T1000 (cell line): ENCODE measurements around the gene IL16.
"Not testable (repeated sequence)": the region's sequence is repeated elsewhere in the genome, so short reads cannot be mapped to it uniquely, and the experiment has no call there.

Experiments used
- DNase-seq: peaks from one replicate; lab custom pipeline; 2025; ENCODE audit warnings: mixed read lengths; lab: John Stamatoyannopoulos, UW

The IL16 gene

GRCh38 chr15:81196576-81197254, at the start of gene IL16:
Gene IL16, plus strand, starts transcription at chr15:81196879. Its CDS starts 28,521 bp downstream, at chr15:81225400.
- no peak for DNase-seq

DNA sequence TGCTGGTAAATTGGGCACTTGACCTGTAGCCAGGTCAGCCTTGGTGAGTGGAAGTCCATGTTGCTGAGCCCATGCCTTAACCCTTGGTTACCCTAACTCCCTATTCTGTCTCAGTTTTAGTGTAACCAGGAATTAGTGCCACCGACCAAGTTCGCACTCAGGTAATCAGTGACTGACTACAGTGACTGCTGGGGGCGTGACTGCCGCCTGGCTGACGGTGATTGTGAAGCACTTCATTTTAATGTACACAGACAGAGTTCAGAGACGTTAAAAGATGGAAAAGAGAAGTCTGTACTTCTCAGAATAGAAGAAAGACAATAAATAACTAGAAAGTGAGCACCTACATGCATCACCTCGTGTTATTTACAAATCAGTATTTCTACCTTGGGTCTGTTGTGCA, 45.3 kb upstream of the IL16 start:
- no peak for DNase-seq

- DNase-seq = no peak
Observed at GRCh38 chr15:81152339-81152738, 44.3 kb upstream of the IL16 start.

GRCh38 chr15:81152799-81153198, 43.9 kb upstream of the IL16 start:
- no peak for DNase-seq

DNA sequence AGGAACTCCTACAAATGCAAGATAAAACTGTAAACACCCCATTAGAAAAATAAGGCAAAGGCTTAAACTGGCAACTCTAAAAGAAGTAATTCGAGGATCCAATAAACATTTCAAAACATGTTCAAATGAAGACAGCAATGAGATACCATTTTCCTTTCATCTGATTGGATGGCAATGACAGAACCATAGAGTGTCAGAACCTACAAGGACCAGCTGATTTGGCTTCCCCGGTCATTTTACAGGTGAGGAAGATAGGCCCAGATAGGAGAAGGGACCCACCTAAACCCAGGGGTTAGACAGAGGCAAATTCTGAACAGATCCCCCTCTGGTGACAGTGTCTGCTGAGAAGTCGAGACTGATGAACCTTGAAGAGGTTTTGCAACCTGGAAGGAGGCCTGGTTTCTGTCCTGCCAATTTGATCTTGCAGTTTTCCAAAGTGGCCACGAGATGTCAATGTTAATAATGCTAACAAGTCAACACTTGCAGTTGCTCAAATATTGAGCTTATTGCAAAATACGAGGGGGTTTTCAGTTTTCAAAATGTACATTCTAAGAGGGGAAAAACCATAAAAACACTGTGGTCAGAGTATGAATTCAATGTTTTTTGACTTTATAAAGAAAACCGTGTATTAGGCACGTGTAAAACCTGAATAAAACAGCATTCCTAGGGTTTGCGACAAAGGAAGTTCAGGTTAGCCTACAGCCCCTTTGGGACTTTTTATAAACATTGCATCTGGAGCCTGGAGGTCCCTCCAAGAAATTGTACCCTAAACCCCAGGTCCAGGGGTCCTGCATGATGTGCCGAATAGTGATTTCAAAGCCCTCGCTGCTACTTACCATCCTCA, 41.1 kb upstream of the IL16 start:
- no peak for DNase-seq

DNA sequence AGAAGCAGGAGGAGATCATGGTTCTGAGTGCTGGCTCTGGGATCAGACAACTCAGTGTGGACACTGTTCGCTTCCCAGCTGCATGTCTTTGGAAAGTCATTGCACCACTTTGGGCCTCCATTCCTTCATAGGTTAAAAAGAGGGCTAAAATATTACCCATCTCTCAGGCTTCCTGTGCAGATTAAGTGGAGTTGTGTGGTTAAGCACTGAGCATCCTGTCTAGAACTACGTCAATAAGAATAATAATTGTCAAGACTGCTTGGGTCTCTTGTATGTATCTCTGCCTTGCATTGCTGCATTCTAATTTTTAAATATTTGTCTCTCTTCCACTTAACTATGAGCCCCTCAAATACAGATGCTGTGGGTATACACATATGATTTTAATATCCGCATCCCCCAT, 40.4 kb upstream of the IL16 start:
- no peak for DNase-seq

DNA sequence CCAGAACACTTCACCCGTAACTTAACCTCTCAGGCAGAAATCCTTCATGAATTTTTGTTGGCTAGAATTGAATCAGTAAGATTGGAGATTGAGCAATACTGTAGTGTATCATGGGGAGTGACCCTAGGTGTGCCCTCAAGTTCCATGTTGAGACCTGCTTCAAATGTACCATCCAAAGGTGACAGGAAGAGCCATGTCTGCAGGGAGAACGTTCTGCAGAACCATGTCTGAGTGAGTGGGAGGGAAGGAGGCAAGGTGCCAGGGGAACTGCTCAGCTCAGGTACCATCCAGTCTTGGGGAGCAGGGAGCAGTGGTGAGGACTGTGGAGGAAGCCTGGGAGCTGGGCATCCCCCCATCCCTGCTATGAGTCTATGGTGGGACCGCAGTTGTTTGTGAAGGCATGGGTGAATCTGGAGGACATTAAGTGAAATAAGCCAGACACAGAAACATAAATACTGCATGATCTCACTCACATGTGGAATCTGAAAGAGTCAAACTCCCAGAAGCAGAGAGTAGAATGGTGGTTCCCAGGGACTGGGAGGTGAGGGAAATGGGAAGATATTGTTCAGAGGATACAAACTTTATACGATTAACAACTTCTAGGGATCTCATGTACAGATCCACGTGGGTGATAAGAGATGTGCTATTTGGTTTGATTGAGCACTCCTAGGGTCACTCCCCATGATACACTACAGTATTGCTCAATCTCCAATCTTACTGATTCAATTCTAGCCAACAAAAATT, 39.3 kb upstream of the IL16 start:
- DNase-seq = no peak

DNA sequence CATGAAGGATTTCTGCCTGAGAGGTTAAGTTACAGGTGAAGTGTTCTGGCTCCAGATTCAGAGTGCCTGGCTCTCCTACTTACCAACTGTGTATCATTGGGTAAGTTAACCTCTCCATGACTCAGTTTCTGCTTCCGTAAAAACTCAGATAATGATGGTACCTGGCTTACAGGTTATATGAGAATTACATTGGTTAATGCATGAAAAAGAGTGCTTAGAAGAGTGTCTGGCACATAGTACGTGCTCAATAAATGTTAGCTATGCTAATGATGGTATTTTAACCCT, 38.8 kb upstream of the IL16 start:
- DNase-seq = no peak

DNA sequence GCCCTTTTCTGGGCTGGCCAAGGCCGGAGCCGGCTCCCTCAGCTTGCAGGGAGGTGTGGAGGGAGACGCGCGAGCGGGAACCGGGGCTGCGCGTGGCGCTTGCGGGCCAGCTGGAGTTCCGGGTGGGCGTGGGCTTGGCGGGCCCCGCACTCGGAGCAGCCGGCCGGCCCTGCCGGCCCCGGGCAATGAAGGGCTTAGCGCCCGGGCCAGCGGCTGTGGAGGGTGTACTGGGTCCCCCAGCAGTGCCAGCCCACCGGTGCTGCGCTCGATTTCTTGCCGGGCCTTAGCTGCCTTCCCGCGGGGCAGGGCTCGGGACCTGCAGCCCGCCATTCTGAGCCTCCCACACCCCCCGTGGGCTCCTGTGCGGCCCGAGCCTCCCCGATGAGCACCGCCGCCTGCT, 38.1 kb upstream of the IL16 start:
- DNase-seq = not testable (repeated sequence)

GRCh38 chr15:81160312-81161159, 36.1 kb upstream of the IL16 start:
- no peak for DNase-seq

- DNase-seq = no peak
Observed at GRCh38 chr15:81161160-81161673, 35.5 kb upstream of the IL16 start.

DNA sequence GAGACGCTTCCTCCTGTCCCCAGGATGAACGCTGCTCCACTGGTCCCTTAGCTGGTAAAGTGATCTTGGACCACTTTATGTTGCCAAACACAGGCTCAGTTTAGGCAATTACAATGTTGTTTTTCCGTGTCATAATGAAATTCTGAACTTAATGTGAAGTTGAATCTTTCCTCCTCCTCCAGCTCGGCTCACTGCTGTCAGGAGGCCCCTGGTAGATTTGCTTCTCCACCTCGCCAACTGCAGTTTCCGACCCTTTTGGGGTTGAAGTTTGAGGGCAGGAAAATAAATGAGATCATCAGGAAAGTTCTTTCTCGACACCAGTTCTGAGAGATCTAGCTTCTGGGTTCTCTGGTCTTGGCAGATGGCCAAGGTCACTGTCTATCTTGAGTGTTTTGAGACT, 34.8 kb upstream of the IL16 start:
- DNase-seq = no peak

GRCh38 chr15:81163961-81164800, 32.5 kb upstream of the IL16 start:
- no peak for DNase-seq

DNA sequence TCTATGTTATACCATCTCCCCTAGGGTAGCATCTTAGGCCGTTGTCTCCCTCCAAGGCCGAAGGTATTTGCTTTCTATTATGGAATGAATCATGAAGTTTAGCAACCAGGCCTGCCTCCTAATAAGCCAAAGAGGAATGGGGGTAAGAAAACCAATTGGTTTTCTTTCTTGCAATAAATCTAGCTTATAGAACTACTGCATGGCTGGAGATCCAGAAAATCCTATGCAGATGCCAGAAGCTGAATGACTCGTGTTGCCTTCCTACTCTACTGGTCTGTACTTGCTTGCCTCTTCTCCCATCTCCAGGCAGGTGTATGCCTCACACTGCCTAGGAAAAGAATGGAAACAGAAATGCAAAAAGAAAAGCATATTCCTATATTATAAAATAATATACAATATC, 31.1 kb upstream of the IL16 start:
- DNase-seq = no peak

DNA sequence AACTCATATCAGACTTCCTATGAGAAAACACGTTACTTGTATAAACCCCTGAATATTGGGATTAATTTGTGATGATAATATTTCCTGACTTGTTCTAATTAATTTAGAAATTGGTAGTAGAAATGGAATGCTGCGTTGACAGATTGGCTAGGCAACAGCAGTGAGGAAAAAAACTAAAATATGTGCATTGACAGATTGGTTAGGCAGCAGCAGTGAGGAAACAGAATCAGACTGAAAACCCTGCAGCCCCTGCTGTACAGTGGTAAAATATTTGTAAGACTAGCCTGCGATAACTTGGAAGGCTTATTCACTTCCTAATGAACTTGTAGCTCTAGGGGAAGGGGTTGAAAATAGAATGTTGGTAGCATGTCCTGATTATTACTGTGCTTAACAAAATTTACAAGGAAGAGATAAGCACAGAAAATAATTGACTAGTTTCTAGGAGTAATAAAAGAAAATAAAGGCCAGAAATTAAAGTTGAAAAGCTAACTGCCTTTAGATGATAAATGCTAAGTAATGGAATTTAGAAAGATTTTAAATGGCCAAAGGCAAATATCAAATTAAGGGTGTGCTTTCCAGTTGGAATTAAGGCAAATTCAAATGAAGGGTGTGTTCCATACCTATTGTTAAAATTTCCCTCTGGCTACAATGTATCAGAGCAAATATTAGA, 29.9 kb upstream of the IL16 start:
- no peak for DNase-seq

GRCh38 chr15:81168131-81168526, 28.6 kb upstream of the IL16 start:
- no peak for DNase-seq

DNA sequence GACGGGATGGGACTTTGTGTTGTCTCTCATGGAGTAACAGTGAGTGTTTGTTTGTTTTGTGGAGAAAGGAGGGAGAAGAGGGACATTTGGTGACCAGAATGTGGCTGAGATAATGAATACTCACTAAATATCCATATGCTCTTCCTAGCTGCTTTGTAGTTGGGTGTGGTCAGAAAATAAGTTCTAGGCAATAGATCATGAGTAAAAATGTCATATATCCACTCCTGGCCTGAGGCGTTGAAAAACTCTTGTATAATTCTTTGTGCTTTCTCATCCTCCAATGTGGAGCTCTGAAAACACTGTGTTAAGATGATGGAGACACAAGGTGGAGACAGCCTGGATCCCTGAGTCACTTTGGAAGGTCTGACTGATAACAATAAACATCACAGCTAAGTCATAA, 28.0 kb upstream of the IL16 start:
- DNase-seq = no peak

- no peak for DNase-seq
Observed at GRCh38 chr15:81170511-81170910, 26.2 kb upstream of the IL16 start.

DNA sequence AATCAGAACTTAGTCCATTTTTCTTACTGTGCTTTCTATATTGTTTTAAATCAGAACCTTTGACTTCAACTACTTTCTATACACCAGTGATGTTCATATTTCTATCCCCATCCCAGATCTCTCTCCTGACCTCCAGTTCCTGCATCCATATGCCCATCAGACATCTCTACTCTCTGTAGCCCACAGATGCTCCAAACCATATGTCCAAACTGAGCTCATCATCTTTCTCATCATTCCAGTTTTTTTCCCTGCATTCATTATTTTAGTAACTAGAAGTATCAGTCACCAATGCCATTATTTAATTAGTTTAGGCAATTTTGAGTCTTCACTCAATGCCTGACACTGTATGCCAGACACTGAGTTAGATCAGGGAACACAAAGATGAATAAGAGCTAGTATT, 25.4 kb upstream of the IL16 start:
- DNase-seq = no peak

- DNase-seq = no peak
Observed at GRCh38 chr15:81174125-81174791, 22.4 kb upstream of the IL16 start.
